HG02571 (cell line): ENCODE measurements around the gene MAD1L1.
"Not testable (repeated sequence)": the region's sequence is repeated elsewhere in the genome, so short reads cannot be mapped to it uniquely, and the experiment has no call there.

Experiments
- ATAC-seq: cut with Tn5 transposase; IDR thresholded peaks from one replicate; pipeline ENCODE4 v1.9.1; 2021; ENCODE audit warnings: mild to moderate bottlenecking, moderate library complexity; ENCODE audit not compliant: unreplicated experiment

MAD1L1 gene

GRCh38 chr7:1892011-1892965, 340.5 kb downstream of the MAD1L1 start:
- ATAC-seq: no peak

DNA sequence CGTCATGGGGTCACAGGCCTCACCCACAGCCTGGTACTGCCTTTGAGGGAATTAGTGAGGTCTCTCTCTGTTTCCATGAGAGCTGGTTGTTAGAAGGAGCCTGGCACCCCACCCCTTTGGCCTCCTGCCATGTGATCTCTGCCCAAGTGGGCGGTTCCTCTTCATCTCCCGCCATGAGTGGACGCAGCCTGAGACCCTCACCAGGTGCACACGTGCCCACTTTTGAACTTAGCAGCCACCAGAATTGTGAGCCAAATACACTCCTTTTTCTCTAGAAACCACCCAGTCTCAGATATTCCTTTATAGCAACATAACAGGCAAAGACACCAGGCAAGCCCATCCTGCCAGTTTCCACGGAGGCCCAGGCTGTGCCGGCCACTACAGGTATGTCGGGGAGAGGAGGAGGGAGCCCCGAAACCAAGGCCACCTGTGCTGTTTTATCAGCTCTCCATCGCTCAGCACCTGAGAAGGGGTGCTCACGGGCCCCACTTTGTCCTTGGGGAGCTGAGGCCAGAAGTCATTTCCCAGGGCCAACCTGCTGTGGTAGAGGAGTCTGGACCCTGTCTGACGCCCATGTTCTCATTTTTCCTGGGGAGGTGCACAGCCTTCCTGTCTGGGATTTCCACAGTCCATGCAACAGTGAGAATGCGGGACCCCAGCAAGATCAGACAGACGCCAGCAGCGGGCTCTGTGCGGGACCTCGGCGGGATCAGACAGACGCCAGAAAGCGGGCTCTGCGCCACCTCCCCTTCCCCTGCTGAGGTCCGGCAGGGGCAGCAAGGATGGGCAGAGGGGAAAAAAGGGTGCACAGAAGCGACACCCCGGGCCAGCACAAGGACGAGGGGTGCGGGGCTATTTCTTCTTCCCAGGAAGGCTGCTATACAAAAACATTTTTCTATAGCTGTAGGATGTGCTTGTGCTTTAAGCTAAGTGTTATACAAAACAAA, 342.2 kb downstream of the MAD1L1 start:
- ATAC-seq: no peak

DNA sequence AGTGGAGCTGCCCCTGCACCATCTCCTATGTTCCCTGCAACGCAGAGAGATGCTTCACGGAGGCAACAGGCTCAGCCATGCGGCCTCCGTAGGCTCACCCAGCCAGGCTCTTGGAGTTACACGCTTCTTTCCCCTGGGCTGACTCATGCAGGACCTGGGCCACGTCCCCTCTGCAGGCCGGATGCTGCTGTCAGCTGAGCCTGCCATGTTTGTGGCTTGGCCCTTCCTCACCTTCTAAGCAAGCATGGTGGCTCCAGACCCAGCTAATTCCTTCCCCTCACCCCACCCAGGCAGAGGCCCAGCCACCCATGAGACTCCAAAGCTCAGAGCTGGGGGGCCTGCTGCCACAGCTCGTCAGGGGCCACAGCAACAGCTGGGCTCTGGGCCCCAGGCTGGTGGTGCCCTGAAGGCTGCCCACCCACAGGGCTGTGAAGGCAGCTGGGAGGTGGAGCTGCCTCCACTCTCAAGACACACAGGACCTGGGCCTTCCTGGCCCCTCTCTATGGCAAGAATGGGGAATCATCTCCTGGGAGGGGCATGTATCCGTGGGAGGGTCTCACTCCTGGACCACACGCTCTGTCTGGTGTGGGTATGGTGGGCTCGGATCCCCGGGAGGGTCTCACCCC, 343.1 kb downstream of the MAD1L1 start:
- no peak for ATAC-seq

- no peak for ATAC-seq
Measured at GRCh38 chr7:1889091-1889490, 343.7 kb downstream of the MAD1L1 start.

GRCh38 chr7:1888425-1888824, 344.3 kb downstream of the MAD1L1 start:
- no peak for ATAC-seq

- ATAC-seq: no peak
Measured at GRCh38 chr7:1887251-1887650, 345.5 kb downstream of the MAD1L1 start.

DNA sequence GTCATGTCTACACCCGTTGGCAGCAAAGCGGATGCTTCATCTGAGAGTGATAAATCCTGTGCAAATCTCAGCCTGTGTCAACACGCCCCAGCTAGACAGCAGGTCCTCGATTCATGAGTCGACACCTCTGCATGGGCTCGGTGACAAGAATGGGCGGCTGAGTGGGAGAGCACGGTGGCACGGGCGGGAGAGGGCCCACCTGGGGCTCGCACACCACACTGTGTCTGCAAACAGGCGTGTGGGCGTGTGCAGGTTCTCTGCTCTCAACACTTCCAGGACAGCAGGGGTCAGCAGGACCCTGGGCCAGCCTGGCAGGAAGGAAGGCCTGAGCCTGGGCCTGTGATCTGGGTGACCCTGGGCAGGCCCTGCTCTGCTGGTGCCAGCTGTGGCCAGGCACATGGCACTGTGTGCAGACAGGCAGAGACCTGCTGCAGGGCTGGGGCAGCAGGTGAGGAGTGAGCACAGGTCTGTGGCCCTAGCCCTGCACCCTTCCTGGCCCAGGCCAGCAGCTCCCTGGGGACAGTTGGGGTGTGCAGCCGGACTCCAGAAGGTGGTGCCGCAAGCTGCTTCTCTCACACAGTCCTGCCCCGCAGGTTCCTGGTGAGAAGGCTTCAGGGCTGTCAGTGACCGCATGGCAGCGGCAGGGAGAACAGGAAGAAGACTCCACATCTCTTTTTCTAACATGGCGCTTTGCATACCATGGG, 346.2 kb downstream of the MAD1L1 start:
- no peak for ATAC-seq

DNA sequence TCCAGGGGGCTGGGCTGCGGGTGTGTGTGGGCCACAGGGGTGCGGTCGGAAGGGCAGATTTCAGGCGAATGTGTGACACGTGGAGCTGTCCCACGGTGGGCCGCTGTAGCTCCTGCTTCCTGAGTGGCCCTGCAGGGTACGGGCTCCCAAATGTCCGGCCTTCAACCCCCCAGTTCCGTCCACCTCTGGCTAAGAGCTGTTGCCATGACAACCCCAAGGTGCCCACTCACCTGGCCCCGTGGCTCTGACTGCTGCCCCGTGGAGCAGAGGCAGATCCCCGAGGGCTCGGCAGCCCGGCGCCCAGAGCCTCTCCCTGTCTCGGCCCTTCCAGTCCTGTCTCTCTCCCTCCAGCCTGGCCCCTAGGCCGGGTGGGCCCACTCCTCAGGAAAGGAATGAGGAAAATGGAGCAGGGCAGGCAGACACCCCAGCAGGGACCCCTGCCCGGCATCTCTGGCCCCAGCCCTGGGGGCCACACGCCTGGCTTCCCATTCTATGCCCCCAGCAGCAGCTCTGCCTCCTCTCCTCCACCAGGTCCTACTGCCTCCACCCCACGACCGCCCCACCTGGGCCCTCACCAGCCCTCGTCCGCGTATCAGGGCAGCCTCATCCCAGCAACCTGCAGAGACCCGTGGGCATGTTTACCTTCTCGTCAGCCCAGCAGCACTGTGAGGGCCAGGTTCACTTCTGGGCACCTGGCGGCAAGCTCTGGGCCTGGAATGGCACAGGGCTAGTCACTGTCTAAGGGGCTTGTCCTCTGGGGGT, 347.1 kb downstream of the MAD1L1 start:
- no peak for ATAC-seq

- no peak for ATAC-seq
Measured at GRCh38 chr7:1884583-1885350, 348.0 kb downstream of the MAD1L1 start.

GRCh38 chr7:1883834-1884582, 348.7 kb downstream of the MAD1L1 start:
- ATAC-seq: no peak

DNA sequence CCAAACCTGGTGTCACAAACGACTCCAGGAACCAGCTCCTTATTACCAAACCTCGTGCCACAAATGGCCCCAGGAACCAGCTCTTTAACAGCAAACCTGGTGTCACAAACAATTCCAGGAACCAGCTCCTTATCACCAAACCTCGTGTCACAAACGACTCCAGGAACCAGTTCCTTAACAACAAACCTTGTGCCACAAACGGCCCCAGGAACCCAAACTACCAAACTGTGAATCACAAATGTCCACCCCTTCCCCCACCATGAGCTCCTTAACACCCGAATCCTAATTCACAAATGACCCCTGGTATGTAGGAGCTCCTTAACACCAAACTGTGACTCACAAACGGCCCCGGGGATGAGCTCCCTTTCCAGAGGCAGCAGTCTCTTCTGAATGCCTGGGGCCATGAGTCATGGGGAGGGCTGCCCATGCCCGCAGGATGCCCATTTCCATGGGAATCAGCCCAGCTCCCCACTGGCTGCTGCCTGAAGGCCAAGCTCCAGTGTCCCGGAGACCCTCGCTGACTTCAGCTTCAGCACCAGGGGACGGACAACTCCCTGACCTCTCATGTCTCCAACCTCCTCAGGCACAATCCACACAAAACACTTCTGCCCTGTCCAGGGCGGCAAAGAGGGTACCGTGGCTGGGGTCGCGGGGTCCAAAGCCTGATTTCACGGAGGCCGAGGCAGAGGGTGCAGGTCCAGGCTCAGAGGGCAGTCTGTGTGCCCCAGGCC, 349.5 kb downstream of the MAD1L1 start:
- ATAC-seq: no peak

DNA sequence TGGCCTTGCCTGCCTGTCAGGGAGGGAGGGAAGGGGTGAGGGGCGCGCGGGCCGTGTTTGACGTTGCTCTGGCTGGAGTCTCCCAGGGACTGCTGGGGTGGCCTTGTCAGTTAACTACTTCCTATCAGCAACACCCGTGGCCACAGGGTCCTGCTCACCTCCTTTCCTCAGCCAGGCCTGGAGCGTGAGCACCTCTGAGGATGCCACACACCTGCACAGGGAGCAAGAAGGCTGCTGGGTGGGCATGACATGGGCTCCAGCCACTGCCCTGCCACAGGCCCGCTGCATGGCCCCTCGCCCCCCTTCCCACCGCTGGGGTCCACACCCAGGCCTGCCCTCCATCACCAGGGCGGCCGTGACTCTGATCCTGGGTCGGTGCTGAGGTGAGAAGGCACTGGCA, 350.3 kb downstream of the MAD1L1 start:
- no peak for ATAC-seq

GRCh38 chr7:1881946-1882345, 350.8 kb downstream of the MAD1L1 start:
- ATAC-seq: no peak

GRCh38 chr7:1876641-1877040, 356.1 kb downstream of the MAD1L1 start:
- ATAC-seq: not testable (repeated sequence)

GRCh38 chr7:1875392-1876199, 357.1 kb downstream of the MAD1L1 start:
- not testable (repeated sequence) for ATAC-seq

DNA sequence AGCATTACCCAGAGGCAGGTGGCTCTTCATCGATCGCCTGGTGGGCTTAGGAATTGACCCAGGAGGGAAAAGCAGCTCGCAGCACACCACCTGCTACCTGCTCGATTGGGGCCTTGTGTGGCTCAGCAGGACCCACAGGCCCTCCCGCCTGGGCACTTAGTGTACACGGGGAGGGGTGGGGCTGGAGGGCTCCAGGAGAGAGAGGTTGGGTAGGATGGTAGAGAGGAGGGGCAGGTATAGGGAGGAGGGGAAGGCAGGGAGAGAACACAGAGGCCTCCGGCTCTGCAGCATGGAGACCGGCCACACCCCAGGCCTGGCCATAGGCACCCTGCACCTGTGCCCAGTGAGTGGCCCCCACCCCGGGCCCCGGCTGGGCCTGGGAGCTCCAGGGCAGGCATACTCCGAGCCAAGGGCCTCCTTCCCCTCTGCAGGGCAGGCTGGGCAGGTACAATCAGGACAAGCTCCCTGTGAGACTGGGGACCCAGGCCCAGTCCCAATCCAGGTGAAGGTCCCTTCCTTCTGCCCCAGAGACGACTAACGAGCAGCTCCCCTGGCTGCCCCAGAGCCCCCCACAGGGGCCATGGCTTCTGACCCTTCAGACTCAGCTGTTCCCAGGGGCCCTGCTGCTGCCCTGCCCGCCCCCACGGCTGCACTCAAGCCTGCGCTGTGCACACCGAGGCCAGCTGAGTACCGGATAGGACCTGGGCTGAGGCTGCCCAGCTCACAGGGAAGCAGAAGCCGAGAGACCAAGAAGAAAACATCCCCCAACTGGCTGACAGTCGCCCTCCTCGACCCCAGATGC, 358.0 kb downstream of the MAD1L1 start:
- not testable (repeated sequence) for ATAC-seq
